ENCODE measurements around the gene SHE.
"Not testable (repeated sequence)": the region's sequence is repeated elsewhere in the genome, so short reads cannot be mapped to it uniquely, and the experiment has no call there.

Gene SHE

GRCh38 chr1:154512760-154513159 lies 10.5 kb upstream of the SHE start:
- no peak for DNase-seq

- DNase-seq, result no peak
These were observed 1.7 kb upstream of the SHE start for GRCh38 chr1:154503898-154504297.

- DNase-seq, result no peak
These were observed 518 bp upstream of the SHE start for GRCh38 chr1:154502744-154503115.

GRCh38 chr1:154501423-154502065 lies 668 bp downstream of the SHE start:
- DNase-seq, result no peak

- no peak for DNase-seq
These were observed 1.7 kb downstream of the SHE start for GRCh38 chr1:154500533-154500932.

GRCh38 chr1:154499446-154499845 lies 2.8 kb downstream of the SHE start:
- no peak for DNase-seq

GRCh38 chr1:154497026-154497806 lies 5.0 kb downstream of the SHE start:
- no peak for DNase-seq

GRCh38 chr1:154496383-154496782 lies 5.8 kb downstream of the SHE start:
- no peak for DNase-seq

GRCh38 chr1:154495496-154496273 lies 6.5 kb downstream of the SHE start:
- no peak for DNase-seq

GRCh38 chr1:154493276-154493675 lies 8.9 kb downstream of the SHE start:
- no peak for DNase-seq

GRCh38 chr1:154492115-154492514 lies 10.1 kb downstream of the SHE start:
- DNase-seq, result no peak

- no peak for DNase-seq
These were observed 11.9 kb downstream of the SHE start for GRCh38 chr1:154490317-154490716.

- DNase-seq, result no peak
These were observed 12.4 kb downstream of the SHE start for GRCh38 chr1:154489695-154490274.

- no peak for DNase-seq
These were observed 13.3 kb downstream of the SHE start for GRCh38 chr1:154488922-154489321.

- DNase-seq, result not testable (repeated sequence)
These were observed 15.5 kb downstream of the SHE start for GRCh38 chr1:154486756-154487155.

- no peak for DNase-seq
These were observed 16.2 kb downstream of the SHE start for GRCh38 chr1:154485910-154486496.

GRCh38 chr1:154485106-154485505 lies 17.1 kb downstream of the SHE start:
- no peak for DNase-seq

GRCh38 chr1:154483941-154484803 lies 18.0 kb downstream of the SHE start:
- no peak for DNase-seq

- no peak for DNase-seq
These were observed 21.2 kb downstream of the SHE start for GRCh38 chr1:154481053-154481452.

- peak in 3 of 4 experiments; percentile 9 to 33 (median 17) for DNase-seq
These were observed 22.3 kb downstream of the SHE start for GRCh38 chr1:154479764-154480421.

- no peak for DNase-seq
These were observed 23.6 kb downstream of the SHE start for GRCh38 chr1:154478639-154479038.

All from activated CD4-positive, CD25-positive, alpha-beta regulatory T cell (primary cell).